A549 (cell line): ENCODE results near the gene CCDC38.

ENCODE experiments used
- CHD4 ChIP-seq: fragments of 200-600 bp; sonication (generic); IDR thresholded peaks from 2 replicates; pipeline ENCODE4 v1.6.1; 2016; ENCODE audit warnings: antibody characterized with exemption, mild to moderate bottlenecking, borderline replicate concordance
- CTCF ChIP-seq: fragments of >200 bp; sonication (Bioruptor Twin); formaldehyde crosslinking; IDR thresholded peaks from 3 replicates; pipeline ENCODE4 v1.5.1; 2016
- NR3C1 ChIP-seq: fragments of >200 bp; sonication (Bioruptor Twin); formaldehyde crosslinking; IDR thresholded peaks from 3 replicates; pipeline ENCODE4 v1.6.1; 2017
- RAD21 ChIP-seq, 2 experiments: fragments of >200 bp in 1 of 2; sonication (Bioruptor Twin) in 1 of 2; formaldehyde crosslinking in 1 of 2; IDR thresholded peaks in 1 of 2; conservative IDR thresholded peaks in 1 of 2; 2 replicates in 1 of 2; 3 replicates in 1 of 2; pipeline ENCODE4 v1.6.1; 2012 to 2018; ENCODE audit warnings: inconsistent platforms in 1 of 2

- no peak for TF ChIP-seq RAD21 (conservative IDR thresholded peaks at IDR 0.05 in 1 of 2, IDR thresholded peaks at IDR 0.05 in 1 of 2)
- TF ChIP-seq NR3C1: no peak
- TF ChIP-seq CTCF: no peak
- TF ChIP-seq CHD4: no peak
These were observed 24.0 kb upstream of the CCDC38 start for GRCh38 chr12:95966287-95966870.
